ENCODE data around the gene CATSPERE. TPM values are rescaled to one million over a fixed set of nuclear protein-coding genes. Genes with fewer than 3 reads are reported as not detected.

The CATSPERE gene
- total RNA-seq, 1 donor from 2014 or later = 1.1 TPM

DNA sequence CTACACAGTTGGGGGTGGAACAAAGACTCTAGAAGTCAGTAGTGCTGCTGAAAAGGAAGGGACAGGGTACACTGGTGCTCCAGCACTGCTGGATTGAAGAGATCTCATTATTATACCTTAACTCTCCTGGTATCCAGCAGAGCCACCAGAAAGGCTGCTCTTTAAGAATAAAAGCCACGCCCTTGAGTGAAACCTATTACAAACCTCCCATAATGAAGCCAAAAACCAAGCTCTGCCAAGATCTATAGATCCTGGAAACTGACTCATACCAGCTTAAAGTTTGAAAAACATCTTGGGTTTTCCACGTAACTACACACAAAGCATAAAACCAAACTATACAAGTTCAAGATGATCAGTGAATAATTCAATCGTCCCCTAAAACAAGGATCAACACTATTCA, 47.3 kb upstream of the CATSPERE start:
- H3K4me3 Mint-ChIP-seq (ENCODE audit: unreplicated experiment) = no peak overlapping the region
- Histone ChIP-seq H3K4me3 (ENCODE audit: insufficient read depth, low read depth, low read length) (no peak overlapping the region), H4K20me1 (ENCODE audit: insufficient read depth, low read length) (no peaks in the 10 kb centered on the region), H3K36me3 (ENCODE audit: insufficient read depth, low read length) (peaks cover 73% of the 10 kb centered on the region), H3K4me1 (ENCODE audit: insufficient read depth, low read length) (no peaks in the 10 kb centered on the region), H3K4me2 (ENCODE audit: low read length) (no peak overlapping the region), H2AFZ (ENCODE audit: low read depth, low read length) (no peak overlapping the region), H3K27me3 (ENCODE audit: insufficient read depth, low read length) (no peaks in the 10 kb centered on the region), H3K79me2 (ENCODE audit: insufficient read depth, low read length) (no peaks in the 10 kb centered on the region), H3K27ac (ENCODE audit: low read depth, low read length) (no peak overlapping the region), H3K9ac (ENCODE audit: low read length) (no peak overlapping the region), H3K9me3 (ENCODE audit: insufficient read depth, low read depth, low read length) (no peaks in the 10 kb centered on the region)
- no peaks in the 10 kb centered on the region for H3K27me3 Mint-ChIP-seq (ENCODE audit: low read depth, unreplicated experiment)
- no peak overlapping the region for H3K27ac Mint-ChIP-seq (ENCODE audit: unreplicated experiment)
- H3K36me3 Mint-ChIP-seq (ENCODE audit: low read depth, unreplicated experiment) = peaks cover 20% of the 10 kb centered on the region
- peaks cover 4% of the 10 kb centered on the region for H3K9me3 Mint-ChIP-seq (ENCODE audit: unreplicated experiment)
- H3K4me1 Mint-ChIP-seq (ENCODE audit: low read depth, unreplicated experiment) = peaks cover 2% of the 10 kb centered on the region
- no peak for FAIRE-seq
- TF ChIP-seq EZH2 (IDR thresholded peaks at IDR 0.05; ENCODE audit: insufficient read depth, low read length) = no peak
- TF ChIP-seq CTCF (IDR thresholded peaks at IDR 0.05; ENCODE audit: insufficient read depth, low read depth, low read length) = no peak
- DNase-seq (ENCODE audit: low read depth) = no peak

- H3K27ac Mint-ChIP-seq (ENCODE audit: unreplicated experiment) = no peak overlapping the region
These were observed 46.5 kb upstream of the CATSPERE start for GRCh38 chr1:244414543-244414942.

More at GRCh38 chr1:244414543-244414942, 46.5 kb upstream of the CATSPERE start:
- Histone ChIP-seq H3K4me2 (ENCODE audit: low read length) (no peak overlapping the region), H3K79me2 (ENCODE audit: insufficient read depth, low read length) (no peaks in the 10 kb centered on the region), H3K27me3 (ENCODE audit: insufficient read depth, low read length) (no peaks in the 10 kb centered on the region), H2AFZ (ENCODE audit: low read depth, low read length) (no peak overlapping the region), H4K20me1 (ENCODE audit: insufficient read depth, low read length) (no peaks in the 10 kb centered on the region), H3K36me3 (ENCODE audit: insufficient read depth, low read length) (peaks cover 74% of the 10 kb centered on the region), H3K4me3 (ENCODE audit: insufficient read depth, low read depth, low read length) (no peak overlapping the region), H3K27ac (ENCODE audit: low read depth, low read length) (no peak overlapping the region), H3K9me3 (ENCODE audit: insufficient read depth, low read depth, low read length) (no peaks in the 10 kb centered on the region), H3K4me1 (ENCODE audit: insufficient read depth, low read length) (no peaks in the 10 kb centered on the region), H3K9ac (ENCODE audit: low read length) (no peak overlapping the region)
- peaks cover 4% of the 10 kb centered on the region for H3K9me3 Mint-ChIP-seq (ENCODE audit: unreplicated experiment)
- TF ChIP-seq CTCF (IDR thresholded peaks at IDR 0.05; ENCODE audit: insufficient read depth, low read depth, low read length) (peak; percentile 21), EZH2 (IDR thresholded peaks at IDR 0.05; ENCODE audit: insufficient read depth, low read length) (no peak)
- H3K4me3 Mint-ChIP-seq (ENCODE audit: unreplicated experiment) = no peak overlapping the region
- H3K27me3 Mint-ChIP-seq (ENCODE audit: low read depth, unreplicated experiment) = no peaks in the 10 kb centered on the region
- FAIRE-seq = no peak
- peaks cover 18% of the 10 kb centered on the region for H3K36me3 Mint-ChIP-seq (ENCODE audit: low read depth, unreplicated experiment)
- H3K4me1 Mint-ChIP-seq (ENCODE audit: low read depth, unreplicated experiment) = peaks cover 2% of the 10 kb centered on the region
- peak; percentile 62 for DNase-seq (ENCODE audit: low read depth)
